GM13977 (cell line): Measurements from ENCODE around the gene LMNB1.
A peak's percentile ranks its signal among the peaks of the same experiment; 100 is the strongest.

Experiments used
- DNase-seq: peaks from one replicate; pipeline ENCODE4 v3.0.0; 2012; ENCODE audit warnings: low spot score
- CTCF ChIP-seq: IDR thresholded peaks from 2 replicates; pipeline ENCODE4 v1.5.1; 2012; ENCODE audit warnings: mild to moderate bottlenecking, control low read depth; ENCODE audit not compliant: insufficient read depth; ENCODE audit errors: extremely low read depth, missing control alignments
- in situ Hi-C: fragments of 300-500 bp; cut with MboI; formaldehyde crosslinking; loops from one replicate; pipeline ENCODE4 v1.12.0; 2022; ENCODE audit warnings: low sequenced_read_pairs, low pct_unique_long_range_greater_than_20kb, mixed read lengths, inconsistent platforms; ENCODE audit not compliant: unreplicated experiment

LMNB1 gene

GRCh38 chr5:126801174-126801991, 24.4 kb downstream of the LMNB1 start:
- TF ChIP-seq CTCF = no peak
- in situ Hi-C loops = no loop called here
- DNase-seq = no peak

DNA sequence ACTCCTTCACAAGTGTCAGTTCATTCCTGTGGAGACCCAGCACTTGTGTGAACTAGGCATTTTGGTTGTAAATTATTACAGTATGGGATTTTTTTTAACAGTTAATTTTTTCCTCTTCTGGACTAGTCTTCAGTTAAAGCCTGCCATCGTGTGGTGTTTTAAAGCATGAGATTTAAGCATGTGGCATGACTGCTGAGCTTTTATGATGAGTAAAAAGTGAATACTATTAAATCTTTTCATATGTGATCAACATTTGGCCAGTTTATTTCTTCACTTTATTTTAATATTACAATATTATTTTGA, 25.0 kb downstream of the LMNB1 start:
- peak; percentile 54 for TF ChIP-seq CTCF
- in situ Hi-C loops = no loop called here
- no peak for DNase-seq

GRCh38 chr5:126805063-126805462, 28.1 kb downstream of the LMNB1 start:
- no peak for DNase-seq
- in situ Hi-C loops = no loop called here
- no peak for TF ChIP-seq CTCF

DNA sequence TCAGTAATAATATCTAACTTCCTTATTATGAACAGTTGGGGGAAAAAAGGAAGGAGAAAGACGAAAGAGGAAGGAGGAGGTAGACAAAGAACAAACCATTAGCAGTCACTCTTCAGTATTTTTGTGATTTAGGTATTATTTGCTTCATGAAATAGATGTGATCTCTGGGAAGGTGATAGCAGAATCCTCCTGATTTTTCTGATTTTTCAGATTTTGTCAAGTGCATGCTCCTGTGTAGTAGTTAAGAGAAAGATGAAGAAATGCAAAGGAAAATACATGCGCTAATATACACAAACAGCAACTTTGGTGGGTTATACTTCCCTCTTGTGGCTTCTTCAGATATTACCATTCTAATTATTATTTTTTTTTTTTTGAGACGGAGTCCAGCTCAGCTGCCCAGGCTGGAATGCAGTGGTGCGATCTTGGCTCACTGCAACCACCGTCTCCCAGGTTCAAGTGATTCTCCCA, 31.6 kb downstream of the LMNB1 start:
- no peak for DNase-seq
- peak; percentile 41 for TF ChIP-seq CTCF
- in situ Hi-C loops = no loop called here

GRCh38 chr5:126809916-126810315, 33.0 kb downstream of the LMNB1 start:
- in situ Hi-C loops = no loop called here
- no peak for TF ChIP-seq CTCF
- DNase-seq = no peak

DNA sequence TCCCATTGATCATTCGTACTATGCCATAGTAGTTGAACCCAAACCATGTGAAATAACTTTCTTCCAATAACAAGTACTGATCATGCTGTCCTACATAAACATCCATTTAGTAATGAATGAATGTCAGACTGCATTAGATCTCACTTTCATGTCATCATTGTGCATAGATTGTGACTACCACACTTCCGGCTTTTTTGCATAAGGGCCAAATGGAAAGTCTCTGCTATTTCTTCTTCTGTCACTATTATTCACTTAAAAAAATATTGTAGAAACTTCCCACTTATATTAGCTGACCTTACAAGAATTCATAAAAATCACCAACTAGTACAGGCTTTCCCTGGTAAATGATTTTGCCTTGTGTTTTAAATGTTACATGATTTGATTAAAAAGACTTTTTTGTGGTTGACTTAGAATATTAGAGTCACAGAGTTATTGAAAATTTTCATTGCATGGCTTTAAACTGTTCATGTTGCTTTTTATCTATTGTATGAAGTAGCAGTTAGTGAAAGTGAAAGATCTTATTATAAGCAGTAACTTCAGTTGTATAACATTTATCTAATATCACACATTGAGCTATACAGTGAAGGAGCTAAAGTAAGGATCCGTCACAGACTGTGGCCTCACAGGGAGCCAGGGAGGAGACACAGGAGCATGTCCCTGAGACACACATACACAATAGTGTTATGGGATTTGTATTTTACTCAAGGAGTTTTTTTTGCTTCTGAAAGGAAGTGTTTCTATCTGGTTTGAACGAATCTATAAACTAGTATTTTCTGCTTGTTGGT, 33.9 kb downstream of the LMNB1 start:
- in situ Hi-C loops = no loop called here
- TF ChIP-seq CTCF = no peak
- no peak for DNase-seq
